ENCODE results near the gene PRXL2C. TPM values are rescaled to one million over a fixed set of nuclear protein-coding genes. Genes with fewer than 3 reads are reported as not detected.
"Not testable (repeated sequence)": the region's sequence is repeated elsewhere in the genome, so short reads cannot be mapped to it uniquely, and the experiment has no call there.

Gene PRXL2C
- total RNA-seq, 1 donor from 2014 or later, result 6.9 TPM

DNA sequence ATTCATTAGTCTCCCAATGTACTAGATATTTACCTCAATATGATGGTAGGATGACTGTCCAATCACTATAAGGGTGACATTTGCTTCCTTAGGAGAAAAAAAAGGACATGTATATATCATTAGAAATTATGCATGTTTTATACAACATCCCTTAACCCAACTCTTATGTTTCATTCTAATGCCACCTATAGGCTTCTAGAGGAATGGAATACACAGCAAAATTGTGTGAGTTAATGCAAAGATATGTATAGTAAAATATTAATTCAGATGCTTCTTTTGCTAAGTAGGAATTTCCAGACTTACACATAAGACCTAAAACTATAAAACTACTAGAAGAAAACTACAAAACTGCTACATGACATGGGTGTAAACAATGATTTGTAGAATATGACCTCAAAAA is 3.5 kb downstream of the PRXL2C start:
- peak in 1 of 2 donors; percentile 22 for DNase-seq (ENCODE audit: low spot score in 2 of 2)
- no peak for FAIRE-seq

DNA sequence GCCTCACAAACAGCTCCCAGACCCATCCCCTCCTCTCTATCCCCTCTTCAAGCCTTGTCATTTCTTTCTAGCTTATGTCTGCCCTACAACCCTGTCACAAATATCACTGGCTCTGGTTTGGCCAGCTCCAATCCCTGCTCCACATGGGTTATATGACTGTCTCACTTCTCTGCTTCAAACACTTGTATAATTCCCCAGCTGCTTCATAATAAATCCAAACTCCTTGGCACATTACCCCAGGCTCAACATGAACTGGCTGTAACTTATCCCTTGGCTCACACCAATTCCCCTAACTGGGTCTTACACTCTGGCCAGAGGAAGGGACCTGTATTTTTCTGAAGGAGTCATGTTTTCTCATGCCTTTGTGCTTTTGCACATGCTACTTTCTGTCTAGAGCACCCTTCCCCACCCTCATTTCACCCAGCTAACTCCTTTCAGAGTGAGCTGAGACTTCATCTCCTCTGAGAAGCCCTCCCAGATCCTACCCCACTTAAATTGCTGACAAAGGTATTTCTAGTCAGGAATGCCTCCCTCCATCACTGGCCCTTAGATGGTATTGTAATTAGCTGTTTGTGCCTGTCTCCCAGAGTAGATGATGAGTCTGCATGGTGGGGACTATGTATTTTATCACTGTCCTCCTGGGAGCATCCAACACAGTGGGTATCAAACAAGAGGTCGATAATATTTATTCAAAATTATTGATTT is 5.3 kb downstream of the PRXL2C start:
- no peak for DNase-seq (ENCODE audit: low spot score in 2 of 2)

DNA sequence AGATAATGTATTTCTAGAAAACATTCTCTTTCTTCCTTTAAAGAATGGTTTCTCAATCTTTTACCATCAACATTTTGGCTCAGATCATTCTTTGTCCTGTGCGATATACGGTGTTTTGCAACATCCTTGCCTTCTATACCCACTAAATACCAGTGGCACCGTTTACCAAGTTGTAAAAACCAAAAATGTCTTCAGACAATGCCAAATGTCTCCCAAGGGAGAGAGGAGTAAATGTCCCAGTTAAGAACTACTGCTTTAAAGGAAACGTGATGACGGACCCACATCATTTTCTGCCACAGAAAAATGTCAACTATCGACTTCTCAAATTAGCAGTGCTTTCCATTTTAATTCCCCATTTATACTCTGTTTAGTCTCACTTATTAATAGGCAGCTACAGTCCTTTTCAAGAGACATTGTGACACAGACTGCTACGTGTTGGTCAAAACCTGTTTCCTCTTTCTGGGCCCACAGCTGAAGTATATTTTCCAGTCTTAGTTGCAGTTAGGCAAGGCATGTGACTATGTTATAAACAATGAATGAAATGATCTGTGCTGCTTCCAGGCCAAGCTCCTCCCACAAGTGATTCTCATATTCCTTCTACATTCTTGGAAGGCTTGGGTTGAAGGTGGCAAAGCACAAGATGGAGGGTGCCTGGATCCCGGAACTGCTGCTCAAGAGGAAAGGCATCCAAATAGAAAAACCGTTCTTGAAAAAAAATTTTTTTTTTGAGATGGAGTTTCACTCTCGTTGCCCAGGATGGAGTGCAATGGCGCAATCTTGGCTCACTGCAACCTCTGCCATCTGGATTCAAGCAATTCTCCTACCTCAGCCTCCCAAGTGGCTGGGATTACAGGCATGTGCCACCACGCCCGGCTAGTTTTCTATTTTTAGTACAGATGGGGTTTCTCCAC is 8.8 kb downstream of the PRXL2C start:
- no peak for DNase-seq (ENCODE audit: low spot score in 2 of 2)
- FAIRE-seq, result no peak

More for the DNA sequence above, 5.3 kb downstream of the PRXL2C start:
- FAIRE-seq, result no peak

DNA sequence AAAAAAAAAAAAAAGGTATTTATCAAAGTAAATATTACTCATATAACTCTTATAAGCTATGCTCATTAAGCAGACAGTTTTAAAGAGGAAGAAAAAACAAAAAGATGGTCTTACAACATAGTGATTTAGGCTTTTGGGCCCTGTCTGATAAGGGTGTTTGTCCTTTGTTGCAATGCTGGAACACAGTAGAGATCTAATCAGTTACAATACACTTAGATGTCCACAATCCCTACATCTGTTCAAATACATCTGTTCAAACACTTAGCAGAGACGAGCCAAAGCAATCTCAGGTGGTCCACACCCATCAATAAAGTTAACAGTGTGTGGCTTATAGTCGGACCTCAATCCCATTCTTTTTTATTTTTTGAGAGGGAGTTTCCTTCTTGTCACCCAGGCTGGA is 11.0 kb downstream of the PRXL2C start:
- DNase-seq (ENCODE audit: low spot score in 2 of 2) (no peak), FAIRE-seq (no peak)

DNA sequence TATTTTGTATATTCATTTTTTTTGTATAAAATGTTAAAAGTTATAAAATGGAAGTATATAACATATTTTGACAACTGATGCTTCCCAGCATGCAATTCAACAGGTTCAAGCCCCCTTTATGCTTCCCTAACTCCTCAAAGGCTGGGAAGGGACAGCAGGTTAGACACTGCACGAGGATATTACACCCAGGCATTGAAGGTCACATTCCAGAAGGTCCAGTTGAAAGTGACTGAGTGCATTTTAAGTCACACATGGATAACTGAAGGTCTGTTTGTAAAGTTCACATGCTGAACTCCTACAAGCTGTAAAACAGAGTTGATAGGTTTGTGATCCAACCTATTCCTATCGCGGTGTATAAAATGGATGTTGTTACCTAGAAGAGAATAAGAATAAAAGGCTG is 13.6 kb downstream of the PRXL2C start:
- FAIRE-seq, result no peak
- no peak for DNase-seq (ENCODE audit: low spot score in 2 of 2)

DNA sequence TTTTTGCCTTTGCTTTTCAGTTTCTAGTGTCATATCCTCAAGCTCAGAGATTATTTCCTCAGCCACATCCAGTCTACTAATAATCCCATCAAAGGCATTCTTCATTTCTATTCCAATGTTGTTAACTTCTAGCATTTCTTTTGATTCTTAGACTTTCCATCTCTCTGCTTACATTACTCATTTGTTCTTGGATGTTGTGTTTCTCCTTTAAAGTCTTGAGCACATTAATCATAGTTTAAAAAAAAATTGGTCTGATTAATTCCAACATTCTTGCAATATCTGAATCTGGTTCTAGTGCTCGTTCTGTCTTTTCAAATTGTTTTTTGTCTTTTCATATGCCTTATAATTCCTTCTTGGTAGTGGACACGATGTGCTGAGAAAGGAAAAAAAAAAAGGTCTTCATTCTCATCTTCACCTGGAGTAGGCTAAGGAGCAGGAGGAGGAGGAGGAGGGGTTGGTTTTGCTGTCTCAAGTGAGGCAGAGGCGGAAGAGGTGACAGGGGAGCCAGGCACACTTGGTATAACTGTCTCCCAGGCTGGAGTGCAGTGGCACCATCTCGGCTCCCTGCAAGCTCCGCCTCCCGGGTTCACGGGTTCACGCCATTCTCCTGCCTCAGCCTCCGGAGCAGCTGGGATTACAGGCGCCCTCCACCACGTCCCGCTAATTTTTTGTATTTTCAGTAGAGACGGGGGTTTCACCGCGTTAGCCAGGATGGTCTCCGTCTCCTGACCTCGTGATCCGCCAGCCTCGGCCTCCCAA is 16.3 kb downstream of the PRXL2C start:
- no peak for FAIRE-seq

DNA sequence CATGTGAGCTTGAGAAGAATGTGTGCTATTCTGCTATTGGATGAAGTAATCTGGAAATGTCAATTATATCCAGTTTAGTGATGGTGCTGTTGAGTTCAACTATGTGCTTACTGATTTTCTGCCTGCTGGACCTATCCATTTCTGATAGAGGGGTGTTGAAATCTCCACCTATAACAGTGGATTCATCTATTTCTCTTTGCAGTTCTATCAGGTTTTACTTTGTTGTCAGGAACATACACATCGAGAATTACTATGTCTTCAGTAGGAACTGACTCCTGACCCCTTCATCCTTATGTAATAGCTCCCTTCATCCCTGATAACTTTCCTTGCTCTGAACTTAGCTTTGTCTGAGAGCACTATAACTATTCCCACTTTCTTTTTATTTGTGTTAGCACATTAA is 18.7 kb downstream of the PRXL2C start:
- no peak for DNase-seq (ENCODE audit: low spot score in 2 of 2)
- no peak for FAIRE-seq

More for the DNA sequence above, 16.3 kb downstream of the PRXL2C start:
- no peak for DNase-seq (ENCODE audit: low spot score in 2 of 2)

DNA sequence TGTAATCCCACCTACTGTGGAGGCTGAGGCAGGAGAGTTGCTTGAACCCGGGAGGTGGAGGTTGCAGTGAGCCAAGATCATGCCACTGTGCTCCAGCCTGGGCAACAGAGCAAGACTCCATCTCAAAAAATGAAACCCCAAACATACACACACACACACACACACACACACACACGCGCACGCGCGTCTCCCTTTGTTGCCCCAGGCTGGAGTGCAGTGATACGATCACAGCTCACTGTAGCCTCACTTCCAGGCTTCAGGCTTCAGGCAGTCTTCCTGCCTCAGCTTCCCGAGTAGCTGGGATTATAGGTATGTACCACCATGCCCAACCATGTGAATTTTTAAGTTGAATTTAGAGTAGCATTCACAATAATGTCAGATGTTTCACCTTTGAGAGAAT is 21.5 kb downstream of the PRXL2C start:
- not testable (repeated sequence) for DNase-seq (ENCODE audit: low spot score in 2 of 2); FAIRE-seq

DNA sequence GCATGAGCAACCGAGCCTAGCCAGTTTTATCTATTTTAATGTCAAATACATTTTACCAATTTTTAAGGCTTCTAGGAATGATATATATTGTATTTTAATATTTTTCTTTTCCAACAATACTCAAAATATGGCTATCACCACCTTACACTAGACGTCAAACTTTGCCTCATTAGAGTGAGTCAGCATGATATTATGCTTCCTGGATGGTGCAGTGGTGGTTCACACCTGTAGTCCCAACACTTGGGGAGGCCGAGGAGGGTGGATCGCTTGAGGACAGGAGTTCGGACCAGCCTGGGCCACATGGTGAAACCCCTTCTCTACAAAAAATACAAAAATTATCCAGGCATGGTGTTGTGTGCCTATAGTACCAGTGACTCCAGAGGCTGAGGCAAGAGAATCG is 28.2 kb downstream of the PRXL2C start:
- FAIRE-seq (no peak), DNase-seq (ENCODE audit: low spot score in 2 of 2) (no peak)

DNA sequence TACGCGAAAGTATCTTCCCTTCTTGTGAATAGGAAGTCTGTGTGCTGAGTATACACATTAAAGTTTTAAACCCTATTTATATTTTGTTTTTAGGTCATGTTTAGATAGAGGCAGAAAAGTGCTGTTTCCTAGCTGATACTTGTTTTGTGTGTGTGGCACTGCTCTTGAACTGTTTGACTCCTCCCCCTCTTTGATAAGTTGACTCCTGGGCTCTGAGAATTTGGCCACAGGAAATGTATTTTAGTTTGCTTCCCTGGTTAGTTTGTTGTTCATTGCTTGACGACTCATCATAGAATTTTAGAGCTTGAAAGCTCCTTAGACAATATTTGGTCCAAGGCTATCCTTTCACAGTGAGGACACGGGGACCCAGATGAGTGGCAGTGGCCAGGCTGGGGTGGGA is 33.5 kb downstream of the PRXL2C start:
- DNase-seq (ENCODE audit: low spot score in 2 of 2) (no peak), FAIRE-seq (no peak)

DNA sequence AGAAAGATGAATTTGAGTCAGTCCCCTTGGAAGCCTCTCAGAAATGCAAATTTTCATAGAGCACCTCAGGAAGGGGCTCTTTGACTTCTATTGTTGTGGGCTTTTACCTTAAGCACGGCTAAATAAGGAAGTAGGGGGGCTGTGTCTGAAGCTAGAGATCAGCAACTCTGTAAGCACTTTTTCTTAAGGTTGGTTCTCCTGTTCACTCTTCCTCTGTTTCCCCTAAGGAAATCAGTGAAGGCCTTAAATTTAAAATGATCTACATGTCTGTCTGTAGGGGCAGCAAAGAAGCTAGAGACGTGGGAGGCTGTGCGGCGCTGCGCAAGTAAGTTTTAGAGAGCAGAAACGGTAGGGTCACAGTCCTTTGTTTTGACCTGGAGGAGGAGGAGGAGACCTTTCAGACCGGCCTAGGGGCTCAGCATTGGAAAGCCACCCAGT is 34.3 kb downstream of the PRXL2C start:
- DNase-seq (ENCODE audit: low spot score in 2 of 2) (no peak), FAIRE-seq (no peak)

DNA sequence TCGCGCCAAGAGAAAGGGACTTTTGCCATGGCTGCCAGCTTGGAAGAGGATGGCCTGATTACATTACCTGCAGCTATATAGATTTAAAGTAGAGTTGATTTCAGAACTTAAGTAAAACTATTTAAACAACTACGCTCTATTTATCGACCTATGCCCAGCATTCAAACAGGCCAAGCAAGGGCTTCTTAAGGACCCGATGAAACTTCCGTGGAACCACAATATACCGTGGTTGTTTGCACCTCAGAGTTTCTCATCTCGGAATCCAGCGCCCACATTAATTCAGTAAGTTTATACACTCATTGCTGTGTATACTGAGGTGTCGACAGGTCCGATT is 35.0 kb downstream of the PRXL2C start:
- DNase-seq (ENCODE audit: low spot score in 2 of 2) (no peak), FAIRE-seq (no peak)

DNA sequence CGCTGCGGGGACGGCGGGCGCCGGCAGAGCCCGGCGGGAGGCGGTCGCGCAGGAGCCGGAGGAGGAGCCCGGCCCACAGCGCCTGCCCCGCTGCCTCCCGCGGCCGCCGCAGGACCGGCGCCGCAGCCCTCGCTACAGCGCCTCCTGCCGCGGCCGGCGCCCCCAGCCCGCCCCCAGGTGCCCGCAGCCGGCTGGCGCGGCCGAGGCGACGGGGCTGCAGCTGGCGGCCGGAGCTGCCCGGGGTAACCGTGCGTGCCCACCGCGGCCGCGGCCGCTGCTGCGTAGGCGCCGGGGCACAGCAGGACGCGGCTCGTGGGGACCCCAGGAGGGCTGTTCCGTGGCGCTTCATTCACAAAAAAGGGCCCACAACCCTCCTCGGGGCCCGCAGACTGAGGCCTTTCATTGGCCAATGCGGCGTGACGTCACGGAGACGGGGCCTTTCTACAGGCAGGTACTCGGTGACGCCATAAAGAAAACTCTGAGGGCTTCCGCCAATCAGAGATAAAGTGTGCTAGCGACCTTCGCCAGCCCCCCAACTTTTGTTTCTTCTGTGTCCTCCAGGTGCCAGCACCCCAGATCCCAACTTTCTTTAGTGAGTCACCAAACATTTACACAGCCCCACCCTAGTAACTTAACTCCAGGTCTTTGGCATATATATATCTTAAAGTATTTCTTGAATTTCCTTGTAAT is 35.5 kb downstream of the PRXL2C start, which contains the start of gene CDC14B:
CDC14B (minus strand) TSS at position 353 of the 690 bp plus-strand sequence. CDS start 465 bp downstream, outside the sequence.
- FAIRE-seq (no peak), DNase-seq (ENCODE audit: low spot score in 2 of 2) (peak; percentile 81 to 85)

DNA sequence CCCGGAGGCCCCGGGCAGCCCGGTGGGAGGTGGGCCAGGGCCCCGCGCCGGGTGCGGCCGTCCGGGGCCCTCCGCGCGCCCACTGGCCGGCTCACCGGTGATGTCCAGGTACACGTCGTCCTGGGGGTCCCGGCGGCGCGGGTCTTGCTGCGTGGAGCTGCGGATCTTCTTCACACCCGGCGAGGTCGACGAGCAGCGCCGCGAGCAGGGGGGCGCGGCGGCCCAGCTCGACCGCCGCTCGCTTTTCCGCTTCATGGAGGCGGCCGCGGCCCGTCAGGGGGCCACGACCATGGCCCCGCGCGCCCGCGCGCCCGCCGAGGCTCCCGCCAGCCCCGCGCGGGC is 36.0 kb downstream of the PRXL2C start:
- FAIRE-seq, result no peak
- DNase-seq (ENCODE audit: low spot score in 2 of 2), result no peak

DNA sequence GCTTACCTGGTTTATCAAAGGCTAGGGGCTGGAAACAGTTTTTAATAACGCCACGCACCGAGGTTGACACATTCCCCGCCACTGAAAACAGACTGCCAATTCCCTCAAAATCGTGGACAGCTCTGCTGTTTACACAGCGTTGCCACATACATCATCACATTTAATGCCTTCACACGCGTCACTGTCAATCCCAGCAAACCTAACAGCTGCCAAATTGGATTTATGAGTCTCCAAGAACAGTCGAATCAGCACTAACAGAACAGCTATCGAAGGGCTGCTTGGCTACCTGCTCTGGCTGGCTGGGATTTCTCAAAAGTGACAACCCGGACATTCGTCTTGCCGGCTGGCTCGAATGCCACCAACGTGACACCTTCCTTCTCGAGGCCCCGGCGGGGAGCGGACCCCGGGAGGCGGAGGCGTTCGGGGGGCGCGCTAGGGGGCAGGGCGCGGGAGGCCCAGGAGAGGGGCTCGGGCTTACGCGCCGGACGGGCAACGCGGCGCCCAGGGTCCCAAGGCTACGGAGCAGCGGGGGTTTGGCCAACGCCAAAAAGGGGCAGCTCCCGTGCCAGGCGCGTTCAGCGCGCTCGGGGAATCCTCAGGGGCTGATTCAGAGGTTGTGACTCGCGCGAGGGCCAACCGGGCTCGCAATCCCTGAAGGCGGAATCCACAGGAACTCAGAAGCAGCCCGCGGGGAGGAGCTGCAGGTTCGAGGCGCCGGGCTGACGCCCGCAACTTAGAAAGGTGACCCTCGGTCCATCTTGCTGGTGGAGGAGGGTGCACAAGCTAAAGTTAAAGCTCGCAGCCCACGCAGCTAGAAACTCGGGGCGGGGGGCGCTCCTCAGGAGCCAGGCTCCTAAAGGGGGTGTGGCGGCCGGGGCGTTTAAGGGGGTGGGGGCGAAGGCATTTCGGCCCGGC is 36.7 kb downstream of the PRXL2C start:
- no peak for FAIRE-seq
- DNase-seq (ENCODE audit: low spot score in 2 of 2), result peak; percentile 35 to 48

DNA sequence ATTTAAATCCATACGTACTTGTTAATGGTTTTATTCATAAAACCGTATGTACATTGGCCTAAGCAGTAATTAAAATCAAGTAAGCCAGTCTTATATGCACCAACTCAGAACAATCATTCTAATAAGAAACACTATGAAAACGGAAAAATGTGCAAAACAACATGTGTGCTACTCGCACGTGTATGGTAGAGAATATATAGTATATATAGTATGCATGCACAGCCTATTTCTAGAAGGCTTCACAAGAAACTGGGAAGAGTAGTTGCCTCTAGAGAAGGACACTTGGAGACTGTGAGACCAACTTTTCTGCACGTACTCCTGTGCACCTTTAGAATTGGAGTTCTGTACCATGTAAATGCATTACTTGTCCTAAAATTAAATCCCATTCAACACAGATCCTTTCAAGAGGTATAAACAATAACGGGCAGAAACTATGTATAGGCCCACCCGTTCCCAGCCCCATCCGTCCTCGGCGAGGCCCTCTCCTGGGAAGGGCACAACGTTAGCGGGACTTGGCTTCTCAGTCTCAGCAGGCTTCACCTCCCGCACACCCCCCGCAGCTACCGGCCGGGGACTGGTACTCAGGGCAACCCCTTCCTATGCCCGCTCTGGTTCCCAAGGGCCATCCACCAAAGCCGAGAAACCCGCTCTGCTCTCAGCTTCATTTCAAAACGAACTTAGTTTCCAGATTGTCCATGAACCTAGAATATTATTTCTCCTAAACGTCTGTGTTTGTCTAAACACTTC is 37.5 kb downstream of the PRXL2C start:
- no peak for FAIRE-seq
- DNase-seq (ENCODE audit: low spot score in 2 of 2), result no peak

DNA sequence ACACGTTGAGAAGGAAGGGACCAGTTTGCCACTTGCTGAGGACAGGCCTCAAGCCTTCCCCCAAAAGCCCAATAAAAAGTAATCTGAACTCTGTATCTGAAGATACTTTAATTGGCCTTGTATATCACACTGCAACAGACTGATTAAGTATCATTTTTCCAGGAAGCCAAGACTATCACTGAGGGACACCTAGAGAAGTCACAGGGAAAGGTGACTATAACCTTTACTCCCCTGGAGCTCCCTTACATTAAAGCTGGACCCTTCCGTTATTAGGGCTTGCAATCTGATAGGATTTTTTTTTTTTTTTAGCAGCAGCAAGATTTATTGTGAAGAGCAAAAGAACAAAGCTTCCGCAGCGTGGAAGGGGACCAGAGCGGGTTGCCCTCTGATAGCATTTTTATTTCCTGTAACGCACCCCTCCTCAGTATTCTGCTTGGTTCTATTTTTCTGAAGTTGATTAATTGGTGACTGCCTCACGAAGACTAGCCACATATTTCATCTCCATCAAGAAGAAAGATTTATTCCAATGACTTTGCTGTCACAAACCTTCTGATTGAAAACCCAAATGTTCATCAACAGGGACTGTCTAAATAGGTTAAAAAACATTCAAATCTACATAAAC is 38.2 kb downstream of the PRXL2C start:
- FAIRE-seq (no peak), DNase-seq (ENCODE audit: low spot score in 2 of 2) (no peak)

DNA sequence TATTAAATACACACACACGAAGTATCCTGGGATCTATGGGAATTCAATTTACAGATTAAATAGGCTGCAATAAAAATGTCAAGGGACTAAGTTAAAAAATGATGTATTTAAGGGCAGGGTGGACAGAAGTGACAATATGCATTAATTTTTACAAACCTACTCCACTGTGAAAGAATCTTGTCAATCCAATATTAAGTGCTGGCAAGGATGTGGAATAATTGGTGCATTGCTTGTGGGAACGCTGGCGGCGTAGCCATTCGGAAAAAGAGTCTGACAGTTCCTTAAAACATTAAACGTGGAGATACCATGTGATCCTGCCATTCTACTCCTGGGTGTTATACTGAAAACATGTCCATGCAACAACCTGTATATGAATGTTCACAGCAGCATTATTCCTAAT is 39.7 kb downstream of the PRXL2C start:
- DNase-seq (ENCODE audit: low spot score in 2 of 2), result no peak
- FAIRE-seq, result no peak

Data from frontal cortex (tissue), 4 donors.